Measurements from ENCODE around the gene PSG3.

- no peak for TF ChIP-seq GATA2 (IDR thresholded peaks at IDR 0.05; ENCODE audit: low read depth, low read length)
- no peak for TF ChIP-seq GATA3 (IDR thresholded peaks at IDR 0.05; ENCODE audit: low read depth, low read length)
Observed at GRCh38 chr19:42697884-42698283, 42.4 kb downstream of the PSG3 start.
